Vagina (tissue), 2 donors: ENCODE results near the gene MAOB.

Source experiments
- POLR2A ChIP-seq, 2 donors: fragments of 450-650 bp; IDR thresholded peaks; one replicate each; pipeline ENCODE4 v1.6.1; 2017; ENCODE audit warnings: antibody characterized with exemption in 2 of 2, mild to moderate bottlenecking in 2 of 2, moderate library complexity in 2 of 2
- POLR2AphosphoS5 ChIP-seq, 2 donors: sonication (generic); formaldehyde crosslinking; IDR thresholded peaks; one replicate each; pipeline ENCODE4 v1.9.0; 2017; ENCODE audit warnings: antibody characterized with exemption in 2 of 2, mild to moderate bottlenecking in 2 of 2, low read depth in 1 of 2; ENCODE audit not compliant: insufficient read depth in 1 of 2
- TF ChIP-seq, protein P1 (sequence below), 3 experiments: fragments of 450-650 bp in 2 of 3; fragments of 200-600 bp in 1 of 3; sonication (generic) in 1 of 3; IDR thresholded peaks; one replicate each; pipeline ENCODE4 v1.5.1; 2017 to 2019; ENCODE audit warnings: antibody characterized with exemption in 3 of 3, mild to moderate bottlenecking in 2 of 3, moderate library complexity in 2 of 3

DNA sequence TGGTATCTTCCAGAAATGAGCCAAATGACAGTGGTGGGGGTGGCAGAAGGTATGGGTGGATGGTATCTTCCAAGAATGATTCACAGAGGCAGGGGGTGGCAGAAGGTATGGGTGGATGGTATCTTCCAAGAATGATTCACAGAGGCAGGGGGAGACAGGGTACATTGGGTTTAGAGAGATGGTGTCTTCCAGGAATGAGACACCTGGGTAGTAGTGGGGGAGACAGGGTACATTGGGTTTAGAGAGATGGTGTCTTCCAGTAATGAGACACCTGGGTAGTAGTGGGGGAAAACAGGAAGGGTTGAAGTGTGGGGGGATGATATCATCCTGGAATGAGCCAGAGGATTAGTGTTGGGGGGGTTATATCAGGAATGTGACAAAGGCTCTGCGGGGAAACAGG, 164.2 kb downstream of the MAOB start:
- TF ChIP-seq POLR2AphosphoS5 (IDR thresholded peaks at IDR 0.05; ENCODE audit: insufficient read depth in 1 of 2, low read depth in 1 of 2) (no peak), POLR2A (IDR thresholded peaks at IDR 0.05) (no peak)
- TF ChIP-seq, protein P1, sequence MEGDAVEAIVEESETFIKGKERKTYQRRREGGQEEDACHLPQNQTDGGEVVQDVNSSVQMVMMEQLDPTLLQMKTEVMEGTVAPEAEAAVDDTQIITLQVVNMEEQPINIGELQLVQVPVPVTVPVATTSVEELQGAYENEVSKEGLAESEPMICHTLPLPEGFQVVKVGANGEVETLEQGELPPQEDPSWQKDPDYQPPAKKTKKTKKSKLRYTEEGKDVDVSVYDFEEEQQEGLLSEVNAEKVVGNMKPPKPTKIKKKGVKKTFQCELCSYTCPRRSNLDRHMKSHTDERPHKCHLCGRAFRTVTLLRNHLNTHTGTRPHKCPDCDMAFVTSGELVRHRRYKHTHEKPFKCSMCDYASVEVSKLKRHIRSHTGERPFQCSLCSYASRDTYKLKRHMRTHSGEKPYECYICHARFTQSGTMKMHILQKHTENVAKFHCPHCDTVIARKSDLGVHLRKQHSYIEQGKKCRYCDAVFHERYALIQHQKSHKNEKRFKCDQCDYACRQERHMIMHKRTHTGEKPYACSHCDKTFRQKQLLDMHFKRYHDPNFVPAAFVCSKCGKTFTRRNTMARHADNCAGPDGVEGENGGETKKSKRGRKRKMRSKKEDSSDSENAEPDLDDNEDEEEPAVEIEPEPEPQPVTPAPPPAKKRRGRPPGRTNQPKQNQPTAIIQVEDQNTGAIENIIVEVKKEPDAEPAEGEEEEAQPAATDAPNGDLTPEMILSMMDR (IDR thresholded peaks at IDR 0.05): no peak
